Heart left ventricle (tissue), 13 donors: ENCODE measurements around the gene PCDHB12.
"Not testable (repeated sequence)": the region's sequence is repeated elsewhere in the genome, so short reads cannot be mapped to it uniquely, and the experiment has no call there.

Source experiments
- POLR2A ChIP-seq, 2 donors: fragments of 450-650 bp; IDR thresholded peaks; one replicate each; pipeline ENCODE4 v1.6.1; 2017; ENCODE audit warnings: antibody characterized with exemption in 2 of 2, mild to moderate bottlenecking in 2 of 2, moderate library complexity in 2 of 2
- TF ChIP-seq, protein P1 (sequence below), 12 donors: fragments of 200-600 bp; sonication (generic) in 4 of 12; IDR thresholded peaks; one replicate each; pipeline versions ENCODE4 v1.5.0 to v1.8.0; 2018 to 2022; ENCODE audit warnings: antibody characterized with exemption in 12 of 12, mild to moderate bottlenecking in 5 of 12
- donor health status: ischemic (EF 13 %, LVEDD 7.1; RV severe dilation, severe dysfunction).
- donor health status: DM: no; HTN: yes; CAD: no.
- donor health status: DM: no; HTN: no; CAD: no.
- donor health status: ischemic (EF 25% LVEDD 6.9; RV normal size, moderate dysfunction).
- donor health status: ischemic (EF 25% LVEDD 5.7; RV mildly dilated, moderate dysfunction).
- donor health status: ischemic (EF 35%, LVEDD 5.7; RV mildly dilated, moderate dysfunction).
- donor health status: nonischemic (EF 11% LVEDD 7.7; RV severe dilation, severe dysfunction).
- donor health status: DM: yes; HTN: yes; CAD: no.
- donor health status: PGD.
- donor health status: ischemic (EF 29% LVEDD 5.4; RV normal size, mild dysfunction).
- donor health status: nonischemic (EF 23%, LVEDD 6.1; RV moderate dilation, normal function).

DNA sequence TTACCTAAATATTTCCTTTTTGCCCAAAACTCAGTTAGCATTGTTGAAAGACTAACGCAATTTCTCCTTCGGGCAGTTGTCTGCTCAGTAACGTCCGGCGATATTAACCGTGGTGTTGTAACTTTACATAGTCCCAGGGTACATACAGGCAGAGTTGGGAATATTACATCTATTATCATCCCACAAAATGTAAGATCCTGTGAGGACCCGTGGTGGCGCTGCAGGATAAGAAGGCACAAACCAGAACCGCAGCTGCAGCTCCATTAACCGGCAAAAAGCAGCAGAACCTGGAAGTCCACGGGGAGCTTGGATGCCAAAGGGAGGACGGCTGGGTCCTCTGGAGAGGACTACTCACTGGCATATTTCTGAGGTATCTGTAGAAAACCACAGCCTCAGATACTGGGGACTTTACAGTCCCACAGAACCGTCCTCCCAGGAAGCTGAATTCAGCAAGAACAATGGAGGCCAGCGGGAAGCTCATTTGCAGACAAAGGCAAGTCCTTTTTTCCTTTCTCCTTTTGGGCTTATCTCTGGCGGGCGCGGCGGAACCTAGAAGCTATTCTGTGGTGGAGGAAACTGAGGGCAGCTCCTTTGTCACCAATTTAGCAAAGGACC lies 30.8 kb upstream of the PCDHB12 start, which contains the start of gene PCDHB8:
- TF ChIP-seq, protein P1, sequence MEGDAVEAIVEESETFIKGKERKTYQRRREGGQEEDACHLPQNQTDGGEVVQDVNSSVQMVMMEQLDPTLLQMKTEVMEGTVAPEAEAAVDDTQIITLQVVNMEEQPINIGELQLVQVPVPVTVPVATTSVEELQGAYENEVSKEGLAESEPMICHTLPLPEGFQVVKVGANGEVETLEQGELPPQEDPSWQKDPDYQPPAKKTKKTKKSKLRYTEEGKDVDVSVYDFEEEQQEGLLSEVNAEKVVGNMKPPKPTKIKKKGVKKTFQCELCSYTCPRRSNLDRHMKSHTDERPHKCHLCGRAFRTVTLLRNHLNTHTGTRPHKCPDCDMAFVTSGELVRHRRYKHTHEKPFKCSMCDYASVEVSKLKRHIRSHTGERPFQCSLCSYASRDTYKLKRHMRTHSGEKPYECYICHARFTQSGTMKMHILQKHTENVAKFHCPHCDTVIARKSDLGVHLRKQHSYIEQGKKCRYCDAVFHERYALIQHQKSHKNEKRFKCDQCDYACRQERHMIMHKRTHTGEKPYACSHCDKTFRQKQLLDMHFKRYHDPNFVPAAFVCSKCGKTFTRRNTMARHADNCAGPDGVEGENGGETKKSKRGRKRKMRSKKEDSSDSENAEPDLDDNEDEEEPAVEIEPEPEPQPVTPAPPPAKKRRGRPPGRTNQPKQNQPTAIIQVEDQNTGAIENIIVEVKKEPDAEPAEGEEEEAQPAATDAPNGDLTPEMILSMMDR (IDR thresholded peaks at IDR 0.05) = peak in 5 of 12 donors; percentile 5 to 52 (median 8)
- TF ChIP-seq POLR2A (IDR thresholded peaks at IDR 0.05) = not testable (repeated sequence)
